Tibial nerve (tissue), 4 donors: Measurements from ENCODE around the gene RBM38. TPM values are rescaled to one million over a fixed set of nuclear protein-coding genes. Genes with fewer than 3 reads are reported as not detected.

Source experiments
- DNase-seq, 2 donors: peaks; one replicate each; pipeline ENCODE4 v3.0.0-alpha.2; 2019; ENCODE audit warnings: low spot score in 2 of 2
- H3K27ac ChIP-seq, 4 donors: fragments of 200-600 bp; sonication (generic) in 3 of 4; one replicate each; pipeline ENCODE4 v1.5.1; 2017 to 2019; ENCODE audit warnings: mild to moderate bottlenecking in 1 of 4
- H3K27me3 ChIP-seq, 2 donors: fragments of 200-600 bp; sonication (generic) in 1 of 2; one replicate each; pipeline versions ENCODE4 v1.5.1 to v1.6.0; 2017 to 2019
- H3K36me3 ChIP-seq, 3 donors: fragments of 200-600 bp; sonication (generic); one replicate each; pipeline ENCODE4 v1.5.1; 2018 to 2019
- H3K4me1 ChIP-seq, 4 donors: fragments of 200-600 bp; sonication (generic) in 3 of 4; one replicate each; pipeline ENCODE4 v1.5.1; 2017 to 2019
- H3K4me3 ChIP-seq, 4 donors: fragments of 200-600 bp; sonication (generic) in 3 of 4; one replicate each; pipeline ENCODE4 v1.5.1; 2017 to 2019; ENCODE audit warnings: mild to moderate bottlenecking in 1 of 4, moderate library complexity in 1 of 4
- H3K9me3 ChIP-seq, 4 donors: fragments of 200-600 bp; sonication (generic) in 3 of 4; one replicate each; pipeline ENCODE4 v1.5.1; 2017 to 2019
- EP300 ChIP-seq, 2 donors: sonication (generic); formaldehyde crosslinking; IDR thresholded peaks; one replicate each; pipeline ENCODE4 v1.6.1; 2017; ENCODE audit warnings: antibody characterized with exemption in 2 of 2, mild to moderate bottlenecking in 1 of 2
- POLR2A ChIP-seq, 2 donors: fragments of 450-650 bp; IDR thresholded peaks; one replicate each; pipeline ENCODE4 v1.6.1; 2017; ENCODE audit warnings: antibody characterized with exemption in 2 of 2, mild to moderate bottlenecking in 2 of 2, moderate library complexity in 2 of 2
- WGBS, 2 donors: methylation state at CpG; one replicate each; pipeline ENCODE4 v1.1.5; 2018; 5-methylcytosine and 5-hydroxymethylcytosine counted together
- total RNA-seq, 4 donors: library from RNA; depleted of rRNA; stranded (reverse); fragments of >200 nt; gene quantifications; one replicate each; pipeline ENCODE4 v1.1.0, GENCODE V29; 2016
- TF ChIP-seq, protein P1 (sequence below), 5 experiments: fragments of 200-600 bp in 3 of 5; fragments of 450-650 bp in 2 of 5; sonication (generic) in 3 of 5; IDR thresholded peaks; one replicate each; pipeline ENCODE4 v1.5.1; 2016 to 2019; ENCODE audit warnings: antibody characterized with exemption in 5 of 5, mild to moderate bottlenecking in 3 of 5, moderate library complexity in 2 of 5

RBM38 gene
- total RNA-seq, 4 donors from 2014 or later: 4.8 to 14.4 (median 5.8) TPM

DNA sequence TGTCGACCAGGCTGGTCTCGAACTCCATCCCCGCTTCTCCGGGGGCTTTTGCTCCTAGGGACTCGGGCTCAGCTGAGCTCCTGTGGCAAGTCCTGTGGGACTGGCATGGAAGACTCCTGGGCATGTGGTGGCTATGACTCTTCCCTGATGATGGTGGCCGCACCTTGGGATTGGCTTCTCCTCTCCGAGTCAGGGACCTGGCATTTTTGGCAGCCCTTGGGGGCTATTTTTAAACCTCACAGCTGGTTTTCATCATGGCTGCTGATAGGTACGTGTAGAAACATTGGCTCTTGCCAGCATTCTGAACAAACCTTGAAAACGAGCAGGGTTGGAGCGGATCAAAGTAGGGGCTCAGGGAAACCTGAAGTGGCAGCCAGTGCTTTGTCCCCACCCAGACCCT is 54.1 kb downstream of the RBM38 start:
- DNase-seq: no peak
- H3K4me1 ChIP-seq: peaks cover 0 to 16% (median 12%) of the 10 kb centered on the region in 4 donors
- H3K36me3 ChIP-seq: no peaks in the 10 kb centered on the region
- 65 to 81% methylated on average over 10 of the region's 10 CpGs for WGBS, 2 donors
- no peak overlapping the region for H3K27ac ChIP-seq
- H3K27me3 ChIP-seq: peaks cover 0 to 7% of the 10 kb centered on the region in 2 donors
- peaks cover 0 to 9% (median 0%) of the 10 kb centered on the region in 4 donors for H3K9me3 ChIP-seq
- no peak overlapping the region for H3K4me3 ChIP-seq
- TF ChIP-seq POLR2A (IDR thresholded peaks at IDR 0.05): no peak
- TF ChIP-seq, protein P1, sequence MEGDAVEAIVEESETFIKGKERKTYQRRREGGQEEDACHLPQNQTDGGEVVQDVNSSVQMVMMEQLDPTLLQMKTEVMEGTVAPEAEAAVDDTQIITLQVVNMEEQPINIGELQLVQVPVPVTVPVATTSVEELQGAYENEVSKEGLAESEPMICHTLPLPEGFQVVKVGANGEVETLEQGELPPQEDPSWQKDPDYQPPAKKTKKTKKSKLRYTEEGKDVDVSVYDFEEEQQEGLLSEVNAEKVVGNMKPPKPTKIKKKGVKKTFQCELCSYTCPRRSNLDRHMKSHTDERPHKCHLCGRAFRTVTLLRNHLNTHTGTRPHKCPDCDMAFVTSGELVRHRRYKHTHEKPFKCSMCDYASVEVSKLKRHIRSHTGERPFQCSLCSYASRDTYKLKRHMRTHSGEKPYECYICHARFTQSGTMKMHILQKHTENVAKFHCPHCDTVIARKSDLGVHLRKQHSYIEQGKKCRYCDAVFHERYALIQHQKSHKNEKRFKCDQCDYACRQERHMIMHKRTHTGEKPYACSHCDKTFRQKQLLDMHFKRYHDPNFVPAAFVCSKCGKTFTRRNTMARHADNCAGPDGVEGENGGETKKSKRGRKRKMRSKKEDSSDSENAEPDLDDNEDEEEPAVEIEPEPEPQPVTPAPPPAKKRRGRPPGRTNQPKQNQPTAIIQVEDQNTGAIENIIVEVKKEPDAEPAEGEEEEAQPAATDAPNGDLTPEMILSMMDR (IDR thresholded peaks at IDR 0.05): no peak
- no peak for TF ChIP-seq EP300 (IDR thresholded peaks at IDR 0.05)

DNA sequence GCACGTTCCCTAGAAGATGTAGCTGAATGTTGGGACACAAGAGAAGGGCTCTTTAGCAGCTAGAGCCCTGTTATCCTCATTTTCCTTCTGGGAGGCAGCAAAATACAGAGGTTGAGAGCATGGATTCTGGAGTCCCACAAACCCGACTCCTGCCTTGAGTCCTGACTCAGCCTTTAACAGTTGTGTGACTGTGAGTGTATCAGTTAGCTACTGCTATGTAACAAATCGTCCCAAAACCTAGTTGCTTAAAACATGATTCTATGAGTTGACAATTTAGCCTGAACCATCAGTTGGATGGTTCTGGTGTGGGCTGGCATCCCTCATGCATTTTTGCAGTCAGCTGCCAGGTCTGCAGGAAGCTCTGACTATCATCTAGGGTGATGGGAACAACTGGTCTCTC is 54.6 kb downstream of the RBM38 start:
- Histone ChIP-seq H3K4me1 (peaks cover 0 to 11% (median 7%) of the 10 kb centered on the region in 4 donors), H3K27ac (no peak overlapping the region), H3K9me3 (peaks cover 0 to 9% (median 0%) of the 10 kb centered on the region in 4 donors), H3K36me3 (no peaks in the 10 kb centered on the region), H3K27me3 (peaks cover 0 to 8% of the 10 kb centered on the region in 2 donors), H3K4me3 (no peak overlapping the region)
- no peak for DNase-seq
- WGBS, 2 donors: 81 to 94% methylated on average over 3 of the region's 3 CpGs
- TF ChIP-seq, protein P1 (IDR thresholded peaks at IDR 0.05): no peak
- TF ChIP-seq POLR2A (IDR thresholded peaks at IDR 0.05) (no peak), EP300 (IDR thresholded peaks at IDR 0.05) (no peak)

DNA sequence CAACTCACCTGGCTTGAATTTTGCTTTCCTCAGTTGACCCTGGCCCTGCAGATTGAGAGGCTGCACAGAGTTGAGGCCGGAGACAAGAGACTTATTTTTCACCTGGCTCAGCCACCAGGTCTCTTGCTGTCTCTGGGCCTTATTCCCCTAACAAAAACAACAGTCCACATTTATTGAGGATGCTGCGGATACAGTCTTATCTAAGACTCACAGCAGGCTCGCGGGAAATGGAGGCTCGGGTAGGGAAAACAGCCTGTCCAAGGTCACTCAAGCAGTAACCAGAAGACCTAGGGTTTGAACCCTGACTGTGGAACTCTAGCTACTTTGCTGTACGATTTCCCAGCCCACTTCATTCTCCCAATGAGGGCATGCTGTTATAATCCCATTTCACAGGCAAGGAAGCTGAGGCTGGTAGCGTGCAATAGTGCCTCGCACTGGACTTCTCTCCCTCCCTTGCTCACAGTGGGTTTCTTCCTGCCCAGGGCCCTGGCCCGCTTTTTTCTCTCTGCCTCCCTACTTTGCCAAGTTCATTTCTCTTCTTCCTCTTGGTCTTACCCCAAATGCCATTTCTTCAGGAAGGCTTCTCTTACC is 57.7 kb downstream of the RBM38 start:
- Histone ChIP-seq H3K36me3 (no peaks in the 10 kb centered on the region), H3K4me3 (no peak overlapping the region), H3K27ac (no peak overlapping the region), H3K27me3 (peaks cover 0 to 8% of the 10 kb centered on the region in 2 donors), H3K9me3 (peaks cover 0 to 9% (median 0%) of the 10 kb centered on the region in 4 donors), H3K4me1 (peaks cover 0 to 14% (median 0%) of the 10 kb centered on the region in 4 donors)
- no peak for DNase-seq
- WGBS, 2 donors: 93 to 94% methylated on average over 9 of the region's 9 CpGs
- TF ChIP-seq, protein P1 (IDR thresholded peaks at IDR 0.05): no peak
- TF ChIP-seq EP300 (IDR thresholded peaks at IDR 0.05) (no peak), POLR2A (IDR thresholded peaks at IDR 0.05) (no peak)

- Histone ChIP-seq H3K36me3 (no peaks in the 10 kb centered on the region), H3K27ac (no peak overlapping the region), H3K4me3 (no peak overlapping the region), H3K27me3 (peaks cover 0 to 8% of the 10 kb centered on the region in 2 donors), H3K9me3 (peaks cover 0 to 9% (median 0%) of the 10 kb centered on the region in 4 donors), H3K4me1 (peaks cover 0 to 14% (median 0%) of the 10 kb centered on the region in 4 donors)
- WGBS, 2 donors: 68 to 74% methylated on average over 14 of the region's 14 CpGs
- DNase-seq: no peak
- TF ChIP-seq POLR2A (IDR thresholded peaks at IDR 0.05): no peak
- TF ChIP-seq, protein P1 (IDR thresholded peaks at IDR 0.05): no peak
- no peak for TF ChIP-seq EP300 (IDR thresholded peaks at IDR 0.05)
Measured at GRCh38 chr20:57449398-57450354, 58.5 kb downstream of the RBM38 start.
